ENCODE measurements around the gene KCNJ10.

GRCh38 chr1:160103658-160104408 lies 33.9 kb upstream of the KCNJ10 start:
- TF ChIP-seq CTCF (IDR thresholded peaks at IDR 0.05), result no peak
- no peak for TF ChIP-seq POLR2A (IDR thresholded peaks at IDR 0.05)

All from right lobe of liver (tissue), 4 donors.